GM12878 (cell line): ENCODE measurements around the gene OR6C76. TPM values are rescaled to one million over a fixed set of nuclear protein-coding genes. Genes with fewer than 3 reads are reported as not detected.

ENCODE experiments used
- CBFB ChIP-seq: IDR thresholded peaks from 2 replicates; pipeline ENCODE4 v1.6.1; 2016; ENCODE audit warnings: antibody characterized with exemption, low read depth
- CUX1 ChIP-seq: IDR thresholded peaks from 2 replicates; pipeline ENCODE4 v1.6.1; 2012; ENCODE audit warnings: improper control_type of control experiment, low read depth, low read length; ENCODE audit not compliant: insufficient replicate concordance
- EED ChIP-seq: sonication (generic); IDR thresholded peaks from 2 replicates; pipeline ENCODE4 v1.6.1; 2016; ENCODE audit warnings: antibody characterized with exemption, low read depth
- ESRRA ChIP-seq: IDR thresholded peaks from 2 replicates; pipeline ENCODE4 v1.6.1; 2012; ENCODE audit warnings: mild to moderate bottlenecking, low read length, improper control_type of control experiment
- JUNB ChIP-seq: IDR thresholded peaks from 2 replicates; pipeline ENCODE4 v1.6.1; 2016; ENCODE audit warnings: antibody characterized with exemption, mild to moderate bottlenecking
- MEF2A ChIP-seq: IDR thresholded peaks from 2 replicates; pipeline ENCODE4 v1.6.1; 2011; ENCODE audit warnings: low read depth, mild to moderate bottlenecking, low read length, moderate library complexity; ENCODE audit not compliant: insufficient read depth
- RAD21 ChIP-seq: IDR thresholded peaks from 2 replicates; pipeline ENCODE4 v1.6.1; 2011; ENCODE audit warnings: mild to moderate bottlenecking, low read depth, low read length, moderate library complexity; ENCODE audit not compliant: insufficient read depth
- SKIL ChIP-seq: fragments of 450-650 bp; IDR thresholded peaks from 2 replicates; pipeline ENCODE4 v1.6.1; 2017; ENCODE audit warnings: mild to moderate bottlenecking, low read depth, inconsistent platforms; ENCODE audit not compliant: poor library complexity, severe bottlenecking
- SP1 ChIP-seq: IDR thresholded peaks from one replicate; pipeline ENCODE4 v1.6.1; 2011; ENCODE audit warnings: low read depth, low read length
- TCF7 ChIP-seq: IDR thresholded peaks from 2 replicates; pipeline ENCODE4 v1.6.1; 2014; ENCODE audit warnings: antibody characterized with exemption, borderline replicate concordance
- ZBTB4 ChIP-seq: fragments of 450-650 bp; formaldehyde crosslinking; IDR thresholded peaks from 2 replicates; pipeline ENCODE4 v1.4.0; 2022; ENCODE audit warnings: mild to moderate bottlenecking, moderate library complexity
- ZNF592 ChIP-seq: fragments of 450-650 bp; IDR thresholded peaks from 2 replicates; pipeline ENCODE4 v1.6.1; 2017; ENCODE audit warnings: mild to moderate bottlenecking, moderate library complexity
- polyA plus RNA-seq, 11 experiments: library from polyadenylated mRNA; depleted of rRNA in 4 of 11; unstranded in 6 of 11; stranded (reverse) in 5 of 11; fragments of >200 nt; fragmentation: Nextera tagmentation in 4 of 11; fragmentation: Illumina TruSeq in 1 of 11; extraction: Ambion mirVana in 4 of 11; extraction: Trizol in 1 of 11; gene quantifications; 1 replicate in 1 of 11; 2 replicates in 10 of 11; pipeline versions ENCODE4 v1.2.1 to v1.2.3, GENCODE V29; 2011 to 2016; ENCODE audit warnings: inconsistent platforms in 2 of 11, missing spikeins in 2 of 11, low read depth in 1 of 11
- total RNA-seq, 4 experiments: library from RNA; depleted of rRNA in 3 of 4; stranded (reverse); fragments of >200 nt in 3 of 4; fragmentation: Illumina TruSeq in 1 of 4; extraction: Trizol in 1 of 4; gene quantifications; 2 replicates each; pipeline versions ENCODE4 v1.2.1 to v1.2.3, GENCODE V29; 2013 to 2021

The OR6C76 gene
- total and polyA plus RNA-seq, 10 of the 15 experiments (the other 5 are each of a cell fraction or from before 2014, with no cell fraction given) = not detected

GRCh38 chr12:55472264-55472663, 46.2 kb downstream of the OR6C76 start (continued):
- TF ChIP-seq CUX1 (no peak), ZBTB4 (CRISPR knock-in tag) (no peak), SKIL (no peak), SP1 (no peak), CBFB (no peak), ESRRA (no peak), RAD21 (no peak), TCF7 (no peak), EED (no peak), ZNF592 (no peak), MEF2A (no peak), JUNB (no peak)
